ENCODE measurements around the gene C6orf141.

- TF ChIP-seq CTCF (IDR thresholded peaks at IDR 0.05; ENCODE audit: low read depth, low read length, missing input control) = no peak
- TF ChIP-seq HNF4A (conservative IDR thresholded peaks at IDR 0.05) = no peak
- no peak for TF ChIP-seq SP1 (IDR thresholded peaks at IDR 0.05)
- TF ChIP-seq RAD21 (IDR thresholded peaks at IDR 0.05) = no peak
- no peak for TF ChIP-seq GABPA (IDR thresholded peaks at IDR 0.05 in 1 of 2, conservative IDR thresholded peaks at IDR 0.05 in 1 of 2)
- TF ChIP-seq REST (IDR thresholded peaks at IDR 0.05) = no peak
- TF ChIP-seq ATF3 (IDR thresholded peaks at IDR 0.05) = no peak
- TF ChIP-seq YY1 (IDR thresholded peaks at IDR 0.05) = no peak
These were observed 2.1 kb downstream of the C6orf141 start for GRCh38 chr6:49552596-49552995.

Data from liver (tissue), 3 donors.